SK-N-SH (cell line): ENCODE results near the gene DIAPH2. TPM values are rescaled to one million over a fixed set of nuclear protein-coding genes. Genes with fewer than 3 reads are reported as not detected.

Experiments used
- CTCF ChIA-PET: fragments of 300-600, 350-600 bp; formaldehyde crosslinking; extraction: SDS; loops from one replicate; lab custom pipeline; 2021; lab: Yijun Ruan, JAX
- POLR2A ChIA-PET: fragments of 350-600 bp; sonication (Branson Sonifier 250); formaldehyde crosslinking; extraction: SDS; loops from one replicate; lab custom pipeline; 2020; ENCODE audit warnings: antibody characterized with exemption, inconsistent platforms; lab: Yijun Ruan, JAX
- DNase-seq: peaks from one replicate; pipeline ENCODE4 v3.0.0; 2012
- H2AFZ ChIP-seq: fragments of 200-600 bp; sonication (generic); 2 replicates; pipeline ENCODE4 v1.8.1; 2016; ENCODE audit warnings: antibody characterized with exemption, mild to moderate bottlenecking, low read depth
- H3F3A ChIP-seq: fragments of 200-600 bp; sonication (generic); replicated peaks from 2 replicates; pipeline ENCODE3; 2016; ENCODE audit warnings: antibody characterized with exemption, mild to moderate bottlenecking; ENCODE audit not compliant: insufficient read depth
- H3K27ac ChIP-seq, 2 experiments: fragments of 200-500 bp in 1 of 2; fragments of 200-600 bp in 1 of 2; sonication (Bioruptor generic) in 1 of 2; sonication (generic), shearing (Covaris generic) in 1 of 2; 2 replicates each; pipeline versions ENCODE4 v1.5.1 to v1.6.1; 2014 to 2016; ENCODE audit warnings: low read depth in 2 of 2, inconsistent platforms in 1 of 2, low read length in 1 of 2, mild to moderate bottlenecking in 1 of 2, mixed read lengths in 1 of 2
- H3K27me3 ChIP-seq: fragments of 200-600 bp; sonication (generic), shearing (Covaris generic); 2 replicates; pipeline ENCODE4 v1.6.1; 2016; ENCODE audit warnings: mixed run types; ENCODE audit not compliant: insufficient read depth
- H3K36me3 ChIP-seq, 2 experiments: fragments of 200-500 bp in 1 of 2; fragments of 200-600 bp in 1 of 2; sonication (Bioruptor generic) in 1 of 2; sonication (generic) in 1 of 2; replicated peaks in 1 of 2; 2 replicates each; pipeline versions ENCODE3 to v1.5.1; 2014 to 2016; ENCODE audit warnings: low read length in 1 of 2, mild to moderate bottlenecking in 1 of 2; ENCODE audit not compliant: insufficient read depth in 2 of 2, control insufficient read depth in 1 of 2
- H3K4me1 ChIP-seq, 2 experiments: fragments of 200-500 bp in 1 of 2; fragments of 200-600 bp in 1 of 2; sonication (Bioruptor generic) in 1 of 2; sonication (generic), shearing (Covaris generic) in 1 of 2; 2 replicates each; pipeline versions ENCODE4 v1.5.1 to v1.6.1; 2014 to 2016; ENCODE audit warnings: low read depth in 1 of 2, low read length in 1 of 2, mixed run types in 1 of 2; ENCODE audit not compliant: insufficient read depth in 2 of 2, control insufficient read depth in 1 of 2
- H3K4me2 ChIP-seq: fragments of 200-600 bp; sonication (generic), shearing (Covaris generic); 2 replicates; pipeline ENCODE4 v1.6.1; 2017; ENCODE audit warnings: mixed run types
- H3K4me3 ChIP-seq, 2 experiments: fragments of 200-500 bp in 1 of 2; fragments of 200-600 bp in 1 of 2; sonication (Bioruptor generic) in 1 of 2; sonication (generic), shearing (Covaris generic) in 1 of 2; 2 replicates each; pipeline versions ENCODE4 v1.5.1 to v1.8.1; 2014 to 2016; ENCODE audit warnings: low read depth in 2 of 2, inconsistent platforms in 1 of 2, low read length in 1 of 2, mild to moderate bottlenecking in 1 of 2, mixed read lengths in 1 of 2, moderate library complexity in 1 of 2
- H3K79me2 ChIP-seq: fragments of 200-600 bp; sonication (generic); 2 replicates; pipeline ENCODE4 v1.8.1; 2017; ENCODE audit warnings: mild to moderate bottlenecking; ENCODE audit not compliant: insufficient read depth
- H3K9ac ChIP-seq: fragments of 200-600 bp; sonication (generic); 2 replicates; pipeline ENCODE4 v1.6.1; 2017; ENCODE audit warnings: mixed run types
- H3K9me2 ChIP-seq: fragments of 200-600 bp; sonication (generic); 2 replicates; pipeline ENCODE4 v1.6.1; 2017; ENCODE audit warnings: mixed run types
- H3K9me3 ChIP-seq: fragments of 200-600 bp; sonication (generic); 2 replicates; pipeline ENCODE4 v1.6.1; 2017; ENCODE audit warnings: mixed run types, mild to moderate bottlenecking, moderate library complexity
- H4K20me1 ChIP-seq: fragments of 200-600 bp; sonication (generic); 2 replicates; pipeline ENCODE4 v1.6.1; 2017; ENCODE audit warnings: mild to moderate bottlenecking, mixed run types; ENCODE audit not compliant: insufficient read depth
- CHD2 ChIP-seq: fragments of 150-350 bp; IDR thresholded peaks from 2 replicates; pipeline ENCODE4 v1.6.1; 2018; ENCODE audit warnings: low read length; ENCODE audit not compliant: partially characterized antibody
- EZH2phosphoT487 ChIP-seq: fragments of 200-600 bp; sonication (generic); IDR thresholded peaks from 2 replicates; pipeline ENCODE4 v1.6.1; 2017; ENCODE audit warnings: low read depth, mixed run types, mild to moderate bottlenecking, antibody characterized with exemption, moderate library complexity, borderline replicate concordance
- FOXM1 ChIP-seq: IDR thresholded peaks from 2 replicates; pipeline ENCODE4 v1.4.0; 2012; ENCODE audit warnings: low read depth, mild to moderate bottlenecking
- GABPA ChIP-seq: IDR thresholded peaks from 2 replicates; pipeline ENCODE4 v1.4.0; 2012; ENCODE audit warnings: low read depth, mild to moderate bottlenecking
- NFIC ChIP-seq: IDR thresholded peaks from 2 replicates; pipeline ENCODE4 v1.4.0; 2012; ENCODE audit warnings: borderline replicate concordance
- RCOR1 ChIP-seq: fragments of 150-350 bp; IDR thresholded peaks from 2 replicates; pipeline ENCODE4 v1.6.1; 2017; ENCODE audit warnings: antibody characterized with exemption, low read length
- RXRA ChIP-seq: IDR thresholded peaks from 2 replicates; pipeline ENCODE4 v1.4.0; 2012; ENCODE audit warnings: low read depth, mild to moderate bottlenecking, borderline replicate concordance
- WGBS: methylation state at CpG from one replicate; pipeline ENCODE4 v1.1.6; 2017; ENCODE audit warnings: low lambda C conversion rate; 5-methylcytosine and 5-hydroxymethylcytosine counted together
- polyA plus RNA-seq, 3 experiments: library from polyadenylated mRNA; depleted of rRNA; stranded (reverse); fragments of >200 nt; gene quantifications; 2 replicates each; pipeline ENCODE4 v1.2.3, GENCODE V29; 2012
- TF ChIP-seq, protein P1 (sequence below): IDR thresholded peaks from 2 replicates; pipeline ENCODE4 v1.4.0; 2012; ENCODE audit warnings: low read depth, borderline replicate concordance
- TF ChIP-seq, protein P2 (sequence below): IDR thresholded peaks from 2 replicates; pipeline ENCODE4; 2012
- TF ChIP-seq, protein P3 (sequence below): fragments of 150-350 bp; IDR thresholded peaks from 2 replicates; pipeline ENCODE4 v1.6.1; 2017; ENCODE audit warnings: antibody characterized with exemption, low read length, low read depth, borderline replicate concordance
- TF ChIP-seq, protein P4 (sequence below): IDR thresholded peaks from 2 replicates; pipeline ENCODE4 v1.6.1; 2012; ENCODE audit warnings: mild to moderate bottlenecking, low read depth, low read length, moderate library complexity
- TF ChIP-seq, protein P5 (sequence below): fragments of 200-600 bp; sonication (generic); IDR thresholded peaks from 2 replicates; pipeline ENCODE4 v1.6.1; 2017; ENCODE audit warnings: antibody characterized with exemption, mild to moderate bottlenecking, moderate library complexity

Gene DIAPH2
- polyA plus RNA-seq, 1 of the 3 experiments (the other 2 are of a cell fraction) = 1.1 TPM

DNA sequence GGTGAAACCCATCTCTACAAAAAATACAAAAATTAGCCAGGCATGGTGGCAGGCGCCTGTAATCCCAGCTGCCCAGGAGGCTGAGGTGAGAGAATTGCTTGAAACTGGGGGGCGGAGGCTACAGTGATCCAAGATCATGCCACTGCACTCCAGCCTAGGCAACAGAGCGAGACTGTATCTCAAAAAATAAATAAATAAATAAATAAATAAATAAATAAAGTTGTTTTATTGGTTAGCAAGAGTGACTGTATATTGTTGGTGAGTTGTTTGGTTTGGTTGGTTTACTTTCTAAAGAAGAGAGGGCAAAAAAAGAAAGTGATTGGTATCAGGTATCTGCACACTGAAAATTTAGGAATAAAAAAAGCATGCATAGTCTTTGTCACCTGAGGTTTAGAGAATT lies 700.0 kb downstream of the DIAPH2 start:
- Histone ChIP-seq H4K20me1 (no peaks in the 10 kb centered on the region), H3K36me3 (no peaks in the 10 kb centered on the region), H3K4me1 (no peaks in the 10 kb centered on the region; a peak in 1 of 4 replicates), H3K27ac (no peak overlapping the region), H3K9me2 (no peaks in the 10 kb centered on the region), H3K4me2 (no peak overlapping the region), H3K9me3 (no peaks in the 10 kb centered on the region), H3F3A (no peaks in the 10 kb centered on the region), H3K4me3 (no peak overlapping the region), H3K9ac (no peak overlapping the region), H3K27me3 (no peaks in the 10 kb centered on the region), H3K79me2 (no peaks in the 10 kb centered on the region), H2AFZ (no peak overlapping the region)
- ChIA-PET POLR2A (no interaction called here), CTCF (no interaction called here)
- no peak for TF ChIP-seq RCOR1
- TF ChIP-seq GABPA = no peak
- TF ChIP-seq, protein P1, sequence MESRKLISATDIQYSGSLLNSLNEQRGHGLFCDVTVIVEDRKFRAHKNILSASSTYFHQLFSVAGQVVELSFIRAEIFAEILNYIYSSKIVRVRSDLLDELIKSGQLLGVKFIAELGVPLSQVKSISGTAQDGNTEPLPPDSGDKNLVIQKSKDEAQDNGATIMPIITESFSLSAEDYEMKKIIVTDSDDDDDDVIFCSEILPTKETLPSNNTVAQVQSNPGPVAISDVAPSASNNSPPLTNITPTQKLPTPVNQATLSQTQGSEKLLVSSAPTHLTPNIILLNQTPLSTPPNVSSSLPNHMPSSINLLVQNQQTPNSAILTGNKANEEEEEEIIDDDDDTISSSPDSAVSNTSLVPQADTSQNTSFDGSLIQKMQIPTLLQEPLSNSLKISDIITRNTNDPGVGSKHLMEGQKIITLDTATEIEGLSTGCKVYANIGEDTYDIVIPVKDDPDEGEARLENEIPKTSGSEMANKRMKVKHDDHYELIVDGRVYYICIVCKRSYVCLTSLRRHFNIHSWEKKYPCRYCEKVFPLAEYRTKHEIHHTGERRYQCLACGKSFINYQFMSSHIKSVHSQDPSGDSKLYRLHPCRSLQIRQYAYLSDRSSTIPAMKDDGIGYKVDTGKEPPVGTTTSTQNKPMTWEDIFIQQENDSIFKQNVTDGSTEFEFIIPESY = no peak
- no peak for TF ChIP-seq EZH2phosphoT487
- TF ChIP-seq, protein P2, sequence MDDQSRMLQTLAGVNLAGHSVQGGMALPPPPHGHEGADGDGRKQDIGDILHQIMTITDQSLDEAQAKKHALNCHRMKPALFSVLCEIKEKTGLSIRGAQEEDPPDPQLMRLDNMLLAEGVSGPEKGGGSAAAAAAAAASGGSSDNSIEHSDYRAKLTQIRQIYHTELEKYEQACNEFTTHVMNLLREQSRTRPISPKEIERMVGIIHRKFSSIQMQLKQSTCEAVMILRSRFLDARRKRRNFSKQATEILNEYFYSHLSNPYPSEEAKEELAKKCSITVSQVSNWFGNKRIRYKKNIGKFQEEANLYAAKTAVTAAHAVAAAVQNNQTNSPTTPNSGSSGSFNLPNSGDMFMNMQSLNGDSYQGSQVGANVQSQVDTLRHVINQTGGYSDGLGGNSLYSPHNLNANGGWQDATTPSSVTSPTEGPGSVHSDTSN = no peak
- TF ChIP-seq, protein P3, sequence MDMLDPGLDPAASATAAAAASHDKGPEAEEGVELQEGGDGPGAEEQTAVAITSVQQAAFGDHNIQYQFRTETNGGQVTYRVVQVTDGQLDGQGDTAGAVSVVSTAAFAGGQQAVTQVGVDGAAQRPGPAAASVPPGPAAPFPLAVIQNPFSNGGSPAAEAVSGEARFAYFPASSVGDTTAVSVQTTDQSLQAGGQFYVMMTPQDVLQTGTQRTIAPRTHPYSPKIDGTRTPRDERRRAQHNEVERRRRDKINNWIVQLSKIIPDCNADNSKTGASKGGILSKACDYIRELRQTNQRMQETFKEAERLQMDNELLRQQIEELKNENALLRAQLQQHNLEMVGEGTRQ = no peak
- TF ChIP-seq, protein P4, sequence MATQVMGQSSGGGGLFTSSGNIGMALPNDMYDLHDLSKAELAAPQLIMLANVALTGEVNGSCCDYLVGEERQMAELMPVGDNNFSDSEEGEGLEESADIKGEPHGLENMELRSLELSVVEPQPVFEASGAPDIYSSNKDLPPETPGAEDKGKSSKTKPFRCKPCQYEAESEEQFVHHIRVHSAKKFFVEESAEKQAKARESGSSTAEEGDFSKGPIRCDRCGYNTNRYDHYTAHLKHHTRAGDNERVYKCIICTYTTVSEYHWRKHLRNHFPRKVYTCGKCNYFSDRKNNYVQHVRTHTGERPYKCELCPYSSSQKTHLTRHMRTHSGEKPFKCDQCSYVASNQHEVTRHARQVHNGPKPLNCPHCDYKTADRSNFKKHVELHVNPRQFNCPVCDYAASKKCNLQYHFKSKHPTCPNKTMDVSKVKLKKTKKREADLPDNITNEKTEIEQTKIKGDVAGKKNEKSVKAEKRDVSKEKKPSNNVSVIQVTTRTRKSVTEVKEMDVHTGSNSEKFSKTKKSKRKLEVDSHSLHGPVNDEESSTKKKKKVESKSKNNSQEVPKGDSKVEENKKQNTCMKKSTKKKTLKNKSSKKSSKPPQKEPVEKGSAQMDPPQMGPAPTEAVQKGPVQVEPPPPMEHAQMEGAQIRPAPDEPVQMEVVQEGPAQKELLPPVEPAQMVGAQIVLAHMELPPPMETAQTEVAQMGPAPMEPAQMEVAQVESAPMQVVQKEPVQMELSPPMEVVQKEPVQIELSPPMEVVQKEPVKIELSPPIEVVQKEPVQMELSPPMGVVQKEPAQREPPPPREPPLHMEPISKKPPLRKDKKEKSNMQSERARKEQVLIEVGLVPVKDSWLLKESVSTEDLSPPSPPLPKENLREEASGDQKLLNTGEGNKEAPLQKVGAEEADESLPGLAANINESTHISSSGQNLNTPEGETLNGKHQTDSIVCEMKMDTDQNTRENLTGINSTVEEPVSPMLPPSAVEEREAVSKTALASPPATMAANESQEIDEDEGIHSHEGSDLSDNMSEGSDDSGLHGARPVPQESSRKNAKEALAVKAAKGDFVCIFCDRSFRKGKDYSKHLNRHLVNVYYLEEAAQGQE = no peak
- TF ChIP-seq CHD2 = no peak
- no peak for TF ChIP-seq RXRA
- no peak for TF ChIP-seq FOXM1
- TF ChIP-seq, protein P5, sequence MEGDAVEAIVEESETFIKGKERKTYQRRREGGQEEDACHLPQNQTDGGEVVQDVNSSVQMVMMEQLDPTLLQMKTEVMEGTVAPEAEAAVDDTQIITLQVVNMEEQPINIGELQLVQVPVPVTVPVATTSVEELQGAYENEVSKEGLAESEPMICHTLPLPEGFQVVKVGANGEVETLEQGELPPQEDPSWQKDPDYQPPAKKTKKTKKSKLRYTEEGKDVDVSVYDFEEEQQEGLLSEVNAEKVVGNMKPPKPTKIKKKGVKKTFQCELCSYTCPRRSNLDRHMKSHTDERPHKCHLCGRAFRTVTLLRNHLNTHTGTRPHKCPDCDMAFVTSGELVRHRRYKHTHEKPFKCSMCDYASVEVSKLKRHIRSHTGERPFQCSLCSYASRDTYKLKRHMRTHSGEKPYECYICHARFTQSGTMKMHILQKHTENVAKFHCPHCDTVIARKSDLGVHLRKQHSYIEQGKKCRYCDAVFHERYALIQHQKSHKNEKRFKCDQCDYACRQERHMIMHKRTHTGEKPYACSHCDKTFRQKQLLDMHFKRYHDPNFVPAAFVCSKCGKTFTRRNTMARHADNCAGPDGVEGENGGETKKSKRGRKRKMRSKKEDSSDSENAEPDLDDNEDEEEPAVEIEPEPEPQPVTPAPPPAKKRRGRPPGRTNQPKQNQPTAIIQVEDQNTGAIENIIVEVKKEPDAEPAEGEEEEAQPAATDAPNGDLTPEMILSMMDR = no peak
- TF ChIP-seq NFIC = no peak
- 65% methylated on average over 3 of the region's 3 CpGs for WGBS
- no peak for DNase-seq
